ENCODE data around the gene CACNB4.

The CACNB4 gene

GRCh38 chr2:151789055-151789834 lies 309.6 kb downstream of the CACNB4 start:
- no peak for DNase-seq (ENCODE audit: low read depth)
- no peak for TF ChIP-seq CTCF (IDR thresholded peaks at IDR 0.05; ENCODE audit: control insufficient read depth, insufficient read depth, low read depth, low read length, missing control alignments)

GRCh38 chr2:151786483-151786882 lies 312.4 kb downstream of the CACNB4 start:
- DNase-seq (ENCODE audit: low read depth): no peak
- TF ChIP-seq CTCF (IDR thresholded peaks at IDR 0.05; ENCODE audit: control insufficient read depth, insufficient read depth, low read depth, low read length, missing control alignments): no peak
- no peak overlapping the region for H3K4me3 ChIP-seq (ENCODE audit: control insufficient read depth, low read depth, low read length)

More at GRCh38 chr2:151789055-151789834, 309.6 kb downstream of the CACNB4 start:
- no peak overlapping the region for H3K4me3 ChIP-seq (ENCODE audit: control insufficient read depth, low read depth, low read length)

GRCh38 chr2:151786077-151786476 lies 312.8 kb downstream of the CACNB4 start:
- H3K4me3 ChIP-seq (ENCODE audit: control insufficient read depth, low read depth, low read length): no peak overlapping the region
- DNase-seq (ENCODE audit: low read depth): no peak
- TF ChIP-seq CTCF (IDR thresholded peaks at IDR 0.05; ENCODE audit: control insufficient read depth, insufficient read depth, low read depth, low read length, missing control alignments): no peak

GRCh38 chr2:151783133-151783520 lies 315.7 kb downstream of the CACNB4 start:
- H3K4me3 ChIP-seq (ENCODE audit: control insufficient read depth, low read depth, low read length): no peak overlapping the region
- TF ChIP-seq CTCF (IDR thresholded peaks at IDR 0.05; ENCODE audit: control insufficient read depth, insufficient read depth, low read depth, low read length, missing control alignments): no peak
- no peak for DNase-seq (ENCODE audit: low read depth)
